CD14-positive monocyte (primary cell): Measurements from ENCODE around the gene SYT13. TPM values are rescaled to one million over a fixed set of nuclear protein-coding genes. Genes with fewer than 3 reads are reported as not detected.
A peak's percentile ranks its signal among the peaks of the same experiment; 100 is the strongest.

Experiments used
- DNase-seq, 3 donors: peaks; one replicate each; pipeline ENCODE4 v3.0.0-alpha.2; 2011 to 2022
- H2AFZ ChIP-seq: 2 replicates; pipeline ENCODE4 v1.6.0; 2012; ENCODE audit warnings: mild to moderate bottlenecking, low read depth, low read length, inconsistent platforms; ENCODE audit not compliant: insufficient read depth, poor library complexity, severe bottlenecking
- H3K27ac ChIP-seq, 2 donors: 1 replicate in 1 of 2; 2 replicates in 1 of 2; pipeline ENCODE4 v1.5.1; 2012 to 2013; ENCODE audit warnings: low read length in 2 of 2, control low read depth in 1 of 2, inconsistent platforms in 1 of 2, low read depth in 1 of 2, mild to moderate bottlenecking in 1 of 2
- H3K27me3 ChIP-seq, 2 donors: one replicate each; pipeline versions ENCODE4 v1.6.0 to v1.6.1; 2011 to 2013; ENCODE audit warnings: low read length in 2 of 2; ENCODE audit not compliant: control insufficient read depth in 2 of 2, insufficient read depth in 2 of 2
- H3K36me3 ChIP-seq, 2 donors: replicated peaks in 1 of 2; 1 replicate in 1 of 2; 2 replicates in 1 of 2; pipeline versions ENCODE4 v1.5.1 to v1.6.1; 2012 to 2013; ENCODE audit warnings: low read length in 2 of 2, control low read depth in 1 of 2, inconsistent platforms in 1 of 2, mild to moderate bottlenecking in 1 of 2; ENCODE audit not compliant: insufficient read depth in 2 of 2, control insufficient read depth in 1 of 2
- H3K4me1 ChIP-seq, 2 donors: 1 replicate in 1 of 2; 2 replicates in 1 of 2; pipeline versions ENCODE4 v1.5.1 to v1.6.1; 2012 to 2013; ENCODE audit warnings: low read length in 2 of 2, control low read depth in 1 of 2, inconsistent platforms in 1 of 2, mild to moderate bottlenecking in 1 of 2, moderate library complexity in 1 of 2; ENCODE audit not compliant: insufficient read depth in 2 of 2, control insufficient read depth in 1 of 2
- H3K4me2 ChIP-seq: replicated peaks from 2 replicates; pipeline ENCODE3; 2012; ENCODE audit warnings: low read length, moderate library complexity, mild to moderate bottlenecking; ENCODE audit not compliant: poor library complexity, severe bottlenecking; ENCODE audit errors: extremely low read depth
- H3K4me3 ChIP-seq, 3 experiments: fragments of 200-600 bp in 1 of 3; sonication (generic) in 1 of 3; replicated peaks in 1 of 3; 1 replicate in 2 of 3; 2 replicates in 1 of 3; pipeline ENCODE4 v1.5.1; 2011 to 2013; ENCODE audit warnings: low read length in 3 of 3, mild to moderate bottlenecking in 3 of 3, control low read depth in 2 of 3, low read depth in 2 of 3, inconsistent platforms in 1 of 3, moderate library complexity in 1 of 3
- H3K79me2 ChIP-seq: 2 replicates; pipeline ENCODE4 v1.6.0; 2012; ENCODE audit warnings: mild to moderate bottlenecking, control low read depth, inconsistent platforms, low read length, moderate library complexity; ENCODE audit not compliant: insufficient read depth
- H3K9ac ChIP-seq: 2 replicates; pipeline ENCODE4 v1.6.0; 2017; ENCODE audit warnings: low read length, mild to moderate bottlenecking; ENCODE audit not compliant: insufficient read depth, poor library complexity, severe bottlenecking
- H3K9me3 ChIP-seq, 2 donors: replicated peaks in 1 of 2; 1 replicate in 1 of 2; 2 replicates in 1 of 2; pipeline versions ENCODE4 v1.5.1 to v1.6.1; 2012 to 2013; ENCODE audit warnings: low read length in 2 of 2, control low read depth in 1 of 2; ENCODE audit not compliant: control insufficient read depth in 1 of 2, insufficient read depth in 1 of 2
- H4K20me1 ChIP-seq: 2 replicates; pipeline ENCODE4 v1.6.0; 2012; ENCODE audit warnings: mild to moderate bottlenecking, low read length, control low read depth, moderate library complexity; ENCODE audit not compliant: insufficient read depth
- H3K27ac Mint-ChIP-seq, 7 donors: one replicate each; pipeline ENCODE4 v1.8.0; 2020; ENCODE audit warnings: mild to moderate bottlenecking in 7 of 7, mixed read lengths in 7 of 7, moderate library complexity in 6 of 7, inconsistent platforms in 2 of 7
- H3K27me3 Mint-ChIP-seq, 3 donors: one replicate each; pipeline ENCODE4 v1.8.0; 2021 to 2022; ENCODE audit warnings: low read depth in 3 of 3, mild to moderate bottlenecking in 3 of 3, mixed read lengths in 3 of 3, moderate library complexity in 3 of 3, inconsistent platforms in 1 of 3
- H3K36me3 Mint-ChIP-seq, 2 donors: one replicate each; pipeline ENCODE4 v1.8.0; 2020; ENCODE audit warnings: mixed read lengths in 2 of 2, inconsistent platforms in 1 of 2, mild to moderate bottlenecking in 1 of 2
- H3K4me1 Mint-ChIP-seq: one replicate; pipeline ENCODE4 v1.8.0; 2020; ENCODE audit warnings: mild to moderate bottlenecking, mixed read lengths
- H3K4me3 Mint-ChIP-seq, 2 donors: one replicate each; pipeline ENCODE4 v1.8.0; 2020; ENCODE audit warnings: mild to moderate bottlenecking in 2 of 2, mixed read lengths in 2 of 2, moderate library complexity in 1 of 2
- H3K9me3 Mint-ChIP-seq, 7 donors: one replicate each; pipeline ENCODE4 v1.8.0; 2020 to 2022; ENCODE audit warnings: mixed read lengths in 7 of 7, mild to moderate bottlenecking in 6 of 7, moderate library complexity in 6 of 7, inconsistent platforms in 2 of 7
- WGBS: methylation state at CpG from one replicate; pipeline ENCODE4 v1.1.5; 2013; ENCODE audit warnings: missing lambda C conversion rate; ENCODE audit not compliant: insufficient coverage; 5-methylcytosine and 5-hydroxymethylcytosine counted together
- intact Hi-C, 2 donors: fragments of 100-400 bp; cut with micrococcal nuclease; formaldehyde crosslinking; loops; one replicate each; pipeline versions ENCODE4 v1.15.0 to v1.15.1; 2023
- polyA plus RNA-seq, 3 donors: library from polyadenylated mRNA; depleted of rRNA in 1 of 3; unstranded in 2 of 3; stranded (reverse) in 1 of 3; fragments of 300-500 nt in 2 of 3; fragments of >200 nt in 1 of 3; fragmentation: Illumina TruSeq in 2 of 3; gene quantifications; 1 replicate in 2 of 3; 2 replicates in 1 of 3; pipeline ENCODE4 v1.2.3, GENCODE V29; 2012 to 2021
- TF ChIP-seq, protein P1 (sequence below): fragments of 200-600 bp; IDR thresholded peaks from one replicate; pipeline ENCODE4 v1.8.0; 2022; ENCODE audit warnings: antibody characterized with exemption, mild to moderate bottlenecking

Gene SYT13
- polyA plus RNA-seq, 3 donors: not detected

GRCh38 chr11:45211732-45212131 lies 74.4 kb downstream of the SYT13 start:
- Histone ChIP-seq H4K20me1 (no peaks in the 10 kb centered on the region), H3K27ac (no peak overlapping the region), H3K27me3 (no peaks in the 10 kb centered on the region), H3K4me3 (no peak overlapping the region), H3K4me2 (no peak overlapping the region), H3K79me2 (no peaks in the 10 kb centered on the region), H3K36me3 (no peaks in the 10 kb centered on the region), H3K9me3 (no peaks in the 10 kb centered on the region), H3K9ac (no peak overlapping the region), H2AFZ (no peak overlapping the region), H3K4me1 (no peaks in the 10 kb centered on the region)
- H3K36me3 Mint-ChIP-seq: peaks cover 2 to 3% of the 10 kb centered on the region in 2 donors
- peaks cover 0 to 1% (median 0%) of the 10 kb centered on the region in 7 donors for H3K9me3 Mint-ChIP-seq
- H3K4me3 Mint-ChIP-seq: no peak overlapping the region
- H3K27ac Mint-ChIP-seq: peak overlapping the region in 1 of 7 donors; percentile 40
- H3K27me3 Mint-ChIP-seq: peaks cover 0 to 1% (median 0%) of the 10 kb centered on the region in 3 donors
- peaks cover 15% of the 10 kb centered on the region for H3K4me1 Mint-ChIP-seq
- whole genome bisulfite sequencing: 84% methylated on average over 7 of the region's 9 CpGs
- intact Hi-C loops: no loop called here
- TF ChIP-seq, protein P1, sequence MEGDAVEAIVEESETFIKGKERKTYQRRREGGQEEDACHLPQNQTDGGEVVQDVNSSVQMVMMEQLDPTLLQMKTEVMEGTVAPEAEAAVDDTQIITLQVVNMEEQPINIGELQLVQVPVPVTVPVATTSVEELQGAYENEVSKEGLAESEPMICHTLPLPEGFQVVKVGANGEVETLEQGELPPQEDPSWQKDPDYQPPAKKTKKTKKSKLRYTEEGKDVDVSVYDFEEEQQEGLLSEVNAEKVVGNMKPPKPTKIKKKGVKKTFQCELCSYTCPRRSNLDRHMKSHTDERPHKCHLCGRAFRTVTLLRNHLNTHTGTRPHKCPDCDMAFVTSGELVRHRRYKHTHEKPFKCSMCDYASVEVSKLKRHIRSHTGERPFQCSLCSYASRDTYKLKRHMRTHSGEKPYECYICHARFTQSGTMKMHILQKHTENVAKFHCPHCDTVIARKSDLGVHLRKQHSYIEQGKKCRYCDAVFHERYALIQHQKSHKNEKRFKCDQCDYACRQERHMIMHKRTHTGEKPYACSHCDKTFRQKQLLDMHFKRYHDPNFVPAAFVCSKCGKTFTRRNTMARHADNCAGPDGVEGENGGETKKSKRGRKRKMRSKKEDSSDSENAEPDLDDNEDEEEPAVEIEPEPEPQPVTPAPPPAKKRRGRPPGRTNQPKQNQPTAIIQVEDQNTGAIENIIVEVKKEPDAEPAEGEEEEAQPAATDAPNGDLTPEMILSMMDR: no peak
- DNase-seq: no peak

DNA sequence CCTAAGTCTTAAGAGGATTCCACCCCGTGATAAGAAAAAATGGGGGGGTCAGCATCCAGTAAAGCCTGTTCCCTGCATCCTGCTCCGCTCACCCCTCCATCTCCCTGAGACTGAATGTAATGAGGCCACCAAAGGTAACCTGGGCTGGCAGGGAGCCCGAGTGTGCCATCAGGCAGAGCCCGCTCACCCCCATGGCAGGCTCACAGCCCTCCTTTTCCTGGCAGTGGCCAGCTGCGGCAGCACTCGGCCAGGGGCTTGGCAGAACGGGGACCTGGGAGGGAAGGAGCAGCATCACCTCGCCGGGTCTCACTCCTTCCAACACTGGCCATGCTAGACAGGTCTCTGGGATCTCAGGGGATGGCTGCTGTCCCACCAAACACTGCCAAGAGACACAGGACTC lies 75.3 kb downstream of the SYT13 start:
- Mint-ChIP-seq H3K4me1 (peaks cover 15% of the 10 kb centered on the region), H3K9me3 (peaks cover 0 to 1% (median 0%) of the 10 kb centered on the region in 7 donors), H3K27me3 (peaks cover 0 to 1% (median 0%) of the 10 kb centered on the region in 3 donors), H3K36me3 (peaks cover 2 to 3% of the 10 kb centered on the region in 2 donors), H3K27ac (no peak overlapping the region), H3K4me3 (no peak overlapping the region)
- H3K27ac ChIP-seq: no peak overlapping the region
- no peak overlapping the region for H3K4me3 ChIP-seq
- intact Hi-C loops: no loop called here
- H3K9me3 ChIP-seq: no peaks in the 10 kb centered on the region
- H3K36me3 ChIP-seq: no peaks in the 10 kb centered on the region
- TF ChIP-seq, protein P1: no peak
- H3K27me3 ChIP-seq: no peaks in the 10 kb centered on the region
- no peak for DNase-seq
- H3K4me1 ChIP-seq: no peaks in the 10 kb centered on the region
- no peak overlapping the region for H3K9ac ChIP-seq
- H3K79me2 ChIP-seq: no peaks in the 10 kb centered on the region
- no peak overlapping the region for H2AFZ ChIP-seq
- H3K4me2 ChIP-seq: no peak overlapping the region
- H4K20me1 ChIP-seq: no peaks in the 10 kb centered on the region
- 97% methylated on average over 9 of the region's 9 CpGs for WGBS
